ENCODE results near the gene ANKRD29. TPM values are rescaled to one million over a fixed set of nuclear protein-coding genes. Genes with fewer than 3 reads are reported as not detected.

ANKRD29 gene
- total and polyA plus RNA-seq, 9 of the 15 experiments (the other 6 are each of a cell fraction or from before 2014, with no cell fraction given): 0.36 TPM; not detected in 8

GRCh38 chr18:23618862-23619387, 43.8 kb downstream of the ANKRD29 start:
- no TSS peak for BruUV-seq (replicated peaks)
- in situ Hi-C loops (cut with MboI): no loop called here
- FAIRE-seq: no peak
- ChIA-PET CTCF (ENCODE audit: low intra/inter-chr PET ratio) (no interaction called here), POLR2A (interaction anchor here (1.1 to 1.3 kb wide), 2 partner anchors 11 to 282 kb away, joined by 4 to 5 read pairs; no protein-coding TSS in a partner anchor)
- peak; percentile 38 for ATAC-seq
- no peak overlapping the region for H3K4me3 ChIP-seq
- 0 out of 4 replicates have a peak overlapping the region, but pooled peaks of 1 of the 2 experiments have one; percentile 40 for H3K9ac ChIP-seq (ENCODE audit: insufficient read depth in 1 of 2, low read depth in 2 of 2, low read length in 2 of 2)
- H4K20me1 ChIP-seq (replicated peaks; ENCODE audit: control insufficient read depth, insufficient read depth, low read length): peaks cover 4% of the 10 kb centered on the region; the same call in 1 of the 2 replicates
- intact Hi-C loops (cut with micrococcal nuclease): no loop called here
- 22% methylated on average over 12 of the region's 18 CpGs for WGBS (ENCODE audit: insufficient coverage, low coverage, missing lambda C conversion rate)
- H3K9me3 ChIP-seq (replicated peaks; ENCODE audit: control insufficient read depth, insufficient read depth, low read depth, low read length): no peaks in the 10 kb centered on the region
- peaks cover 0 to 8% of the 10 kb centered on the region in 2 experiments; a peak in 2 of 5 replicates for H3K4me1 ChIP-seq (replicated peaks in 1 of 2; ENCODE audit: control insufficient read depth in 2 of 2, insufficient read depth in 2 of 2, low read length in 2 of 2)
- H3K9me1 ChIP-seq (ENCODE audit: control insufficient read depth, insufficient read depth, low read length): peaks cover 3% of the 10 kb centered on the region
- TF ChIP-seq CEBPG (CRISPR knock-in tag; IDR thresholded peaks at IDR 0.05) (0 out of 2 replicates have a peak, but pooled peaks have one; percentile 11), CEBPG (tag; conservative IDR thresholded peaks at IDR 0.05 in 1 of 2, IDR thresholded peaks at IDR 0.05 in 1 of 2) (no peak), CEBPB (tag; IDR thresholded peaks at IDR 0.05) (peak; percentile 10; the same call in 1 of the 2 replicates), RCOR1 (IDR thresholded peaks at IDR 0.05; ENCODE audit: borderline replicate concordance in 1 of 2, low read depth in 2 of 2, low read length in 2 of 2) (no peak), NRF1 (conservative IDR thresholded peaks at IDR 0.05 in 1 of 2, IDR thresholded peaks at IDR 0.05 in 1 of 2) (no peak)
- peaks cover 26% of the 10 kb centered on the region in 2 experiments for H3K27me3 ChIP-seq (ENCODE audit: control insufficient read depth in 2 of 2, insufficient read depth in 2 of 2, low read length in 2 of 2)
- no peak overlapping the region for H2AFZ ChIP-seq (ENCODE audit: low read depth, low read length)
- no peak overlapping the region for H3K4me2 ChIP-seq (ENCODE audit: insufficient read depth, low read length)
- H3K79me2 ChIP-seq (ENCODE audit: control insufficient read depth, insufficient read depth, low read length): no peaks in the 10 kb centered on the region
- no peak overlapping the region for H3K27ac ChIP-seq (ENCODE audit: extremely low read depth, low read depth, low read length)
- no peak for DNase-seq (ENCODE audit: extremely low read depth in 1 of 4, low spot score in 3 of 4)
- H3K36me3 ChIP-seq (ENCODE audit: control insufficient read depth, insufficient read depth, low read length): no peaks in the 10 kb centered on the region
